Liver (tissue), 9 donors: ENCODE measurements around the gene TEKT2. TPM values are rescaled to one million over a fixed set of nuclear protein-coding genes. Genes with fewer than 3 reads are reported as not detected.

Source experiments
- DNase-seq: peaks from one replicate; pipeline ENCODE4 v3.0.0-alpha.2; 2017; ENCODE audit warnings: low spot score
- H3K27ac ChIP-seq, 2 donors: one replicate each; pipeline ENCODE4 v1.7.0; 2013; ENCODE audit warnings: inconsistent platforms in 2 of 2, low read length in 2 of 2, control low read depth in 1 of 2, low read depth in 1 of 2, mild to moderate bottlenecking in 1 of 2
- H3K27me3 ChIP-seq, 4 donors: one replicate each; pipeline versions ENCODE4 v1.6.1 to v1.7.0; 2013; ENCODE audit warnings: low read length in 3 of 4, inconsistent platforms in 1 of 4, mild to moderate bottlenecking in 1 of 4, moderate library complexity in 1 of 4; ENCODE audit not compliant: control insufficient read depth in 4 of 4, insufficient read depth in 4 of 4
- H3K36me3 ChIP-seq, 4 donors: one replicate each; pipeline versions ENCODE4 v1.6.1 to v1.7.0; 2013; ENCODE audit warnings: low read length in 3 of 4, mild to moderate bottlenecking in 3 of 4, low read depth in 1 of 4, moderate library complexity in 1 of 4; ENCODE audit not compliant: control insufficient read depth in 4 of 4, insufficient read depth in 3 of 4
- H3K4me1 ChIP-seq, 4 donors: one replicate each; pipeline versions ENCODE4 v1.6.1 to v1.7.0; 2013; ENCODE audit warnings: low read length in 3 of 4, mild to moderate bottlenecking in 3 of 4, moderate library complexity in 1 of 4; ENCODE audit not compliant: control insufficient read depth in 4 of 4, insufficient read depth in 4 of 4
- H3K4me3 ChIP-seq, 3 donors: one replicate each; pipeline versions ENCODE4 v1.6.1 to v1.7.0; 2013; ENCODE audit warnings: low read length in 3 of 3, control low read depth in 1 of 3, low read depth in 1 of 3, mild to moderate bottlenecking in 1 of 3
- H3K9ac ChIP-seq, 2 donors: one replicate each; pipeline ENCODE4 v1.7.0; 2013; ENCODE audit warnings: low read length in 2 of 2, mild to moderate bottlenecking in 2 of 2, moderate library complexity in 2 of 2, control low read depth in 1 of 2, low read depth in 1 of 2
- H3K9me3 ChIP-seq, 4 donors: one replicate each; pipeline versions ENCODE4 v1.6.1 to v1.7.0; 2013; ENCODE audit warnings: low read length in 3 of 4; ENCODE audit not compliant: control insufficient read depth in 4 of 4
- ATF3 ChIP-seq: IDR thresholded peaks from 2 replicates; pipeline ENCODE4 v1.6.1; 2016; ENCODE audit warnings: antibody characterized with exemption
- CTCF ChIP-seq: fragments of 150-350 bp; IDR thresholded peaks from 2 replicates; pipeline ENCODE4 v1.5.1; 2017; ENCODE audit warnings: improper control_type of control experiment, low read depth, low read length; ENCODE audit not compliant: missing input control
- EGR1 ChIP-seq, 2 donors: IDR thresholded peaks; 2 replicates each; pipeline ENCODE4 v1.6.1; 2016 to 2018; ENCODE audit warnings: antibody characterized with exemption in 2 of 2, low read depth in 2 of 2
- FOXA2 ChIP-seq: IDR thresholded peaks from 2 replicates; pipeline ENCODE4 v1.6.1; 2016; ENCODE audit warnings: antibody characterized with exemption
- HNF4A ChIP-seq, 2 donors: conservative IDR thresholded peaks; 2 replicates each; pipeline ENCODE4 v1.6.1; 2016; ENCODE audit warnings: antibody characterized with exemption in 2 of 2, mild to moderate bottlenecking in 2 of 2
- HNF4G ChIP-seq: IDR thresholded peaks from 2 replicates; pipeline ENCODE4 v1.6.1; 2016; ENCODE audit warnings: antibody characterized with exemption
- JUND ChIP-seq, 2 donors: IDR thresholded peaks; 2 replicates each; pipeline ENCODE4 v1.6.1; 2016; ENCODE audit warnings: antibody characterized with exemption in 2 of 2
- MAX ChIP-seq: IDR thresholded peaks from 2 replicates; pipeline ENCODE4 v1.6.1; 2016; ENCODE audit warnings: antibody characterized with exemption
- RAD21 ChIP-seq, 2 donors: IDR thresholded peaks; 2 replicates each; pipeline ENCODE4 v1.6.1; 2016; ENCODE audit warnings: antibody characterized with exemption in 2 of 2, mild to moderate bottlenecking in 2 of 2
- RXRA ChIP-seq, 2 donors: IDR thresholded peaks; 2 replicates each; pipeline ENCODE4 v1.6.1; 2017 to 2018; ENCODE audit warnings: antibody characterized with exemption in 2 of 2, mild to moderate bottlenecking in 1 of 2
- SP1 ChIP-seq: IDR thresholded peaks from 2 replicates; pipeline ENCODE4 v1.6.1; 2018; ENCODE audit warnings: antibody characterized with exemption, mild to moderate bottlenecking
- TAF1 ChIP-seq: conservative IDR thresholded peaks from 2 replicates; pipeline ENCODE4 v1.6.1; 2016; ENCODE audit warnings: antibody characterized with exemption, mild to moderate bottlenecking
- YY1 ChIP-seq: IDR thresholded peaks from 2 replicates; pipeline ENCODE4 v1.6.1; 2016; ENCODE audit warnings: antibody characterized with exemption, mild to moderate bottlenecking
- ZBTB33 ChIP-seq: IDR thresholded peaks from 2 replicates; pipeline ENCODE4 v1.6.1; 2016; ENCODE audit warnings: antibody characterized with exemption
- whole genome bisulfite sequencing: extraction: QIAGEN DNeasy Blood & Tissue Kit; methylation state at CpG from one replicate; pipeline ENCODE4 v1.1.7; 2013; 5-methylcytosine and 5-hydroxymethylcytosine counted together
- polyA plus RNA-seq, 2 donors: library from polyadenylated mRNA; stranded (reverse) in 1 of 2; unstranded in 1 of 2; fragments of 200-250 nt in 1 of 2; fragments of >200 nt in 1 of 2; fragmentation: Nextera tagmentation in 1 of 2; extraction: Ambion mirVana in 1 of 2; gene quantifications; one replicate each; pipeline versions ENCODE4 v1.2.1 to v1.2.3, GENCODE V29; 2013 to 2015
- total RNA-seq, 2 donors: library from RNA; depleted of rRNA; stranded (reverse); fragments of >200 nt; gene quantifications; one replicate each; pipeline ENCODE4 v1.2.3, GENCODE V29; 2014
- donor health status: healthy.
- donor health status: healthy.
- donor health status: healthy.
- donor health status: healthy.
- donor health status: healthy.

TEKT2 gene
- total and polyA plus RNA-seq, 4 donors: 0.14 to 0.17 TPM; not detected in 2

GRCh38 chr1:36086529-36087232, 2.8 kb downstream of the TEKT2 start:
- WGBS: 83% methylated on average over 12 of the region's 12 CpGs
- Histone ChIP-seq H3K9ac (no peak overlapping the region), H3K4me3 (no peak overlapping the region), H3K27me3 (no peaks in the 10 kb centered on the region), H3K36me3 (peaks cover 0 to 2% (median 2%) of the 10 kb centered on the region in 4 donors), H3K9me3 (no peaks in the 10 kb centered on the region), H3K27ac (no peak overlapping the region), H3K4me1 (peaks cover 8 to 15% (median 11%) of the 10 kb centered on the region in 4 donors)
- TF ChIP-seq CTCF: no peak
- no peak for TF ChIP-seq MAX
- no peak for TF ChIP-seq ATF3
- no peak for TF ChIP-seq RXRA (IDR thresholded peaks at IDR 0.05)
- no peak for TF ChIP-seq SP1
- no peak for TF ChIP-seq FOXA2
- no peak for DNase-seq

GRCh38 chr1:36087233-36088123, 3.6 kb downstream of the TEKT2 start:
- Histone ChIP-seq H3K27me3 (no peaks in the 10 kb centered on the region), H3K4me1 (peaks cover 8 to 15% (median 11%) of the 10 kb centered on the region in 4 donors), H3K27ac (no peak overlapping the region), H3K9ac (no peak overlapping the region), H3K4me3 (no peak overlapping the region), H3K9me3 (no peaks in the 10 kb centered on the region), H3K36me3 (peaks cover 3 to 9% (median 7%) of the 10 kb centered on the region in 4 donors)
- TF ChIP-seq MAX: no peak
- TF ChIP-seq CTCF: no peak
- TF ChIP-seq TAF1: no peak
- no peak for TF ChIP-seq FOXA2
- no peak for TF ChIP-seq RAD21 (IDR thresholded peaks at IDR 0.05)
- TF ChIP-seq HNF4G: no peak
- no peak for TF ChIP-seq RXRA (IDR thresholded peaks at IDR 0.05)
- TF ChIP-seq JUND (IDR thresholded peaks at IDR 0.05): no peak
- TF ChIP-seq EGR1 (IDR thresholded peaks at IDR 0.05; ENCODE audit: low read depth in 2 of 2): no peak
- TF ChIP-seq HNF4A (conservative IDR thresholded peaks at IDR 0.05): no peak
- TF ChIP-seq ZBTB33: no peak
- no peak for TF ChIP-seq ATF3
- TF ChIP-seq YY1: no peak
- no peak for DNase-seq
- 92% methylated on average over 31 of the region's 31 CpGs for WGBS
